Testis (tissue), 3 donors: ENCODE data around the gene CTSG. TPM values are rescaled to one million over a fixed set of nuclear protein-coding genes. Genes with fewer than 3 reads are reported as not detected.
"Not testable (repeated sequence)": the region's sequence is repeated elsewhere in the genome, so short reads cannot be mapped to it uniquely, and the experiment has no call there.

Experiments used
- DNase-seq: peaks from one replicate; pipeline ENCODE4 v3.0.0-alpha.2; 2019
- H3K27ac ChIP-seq, 2 donors: fragments of 200-600 bp; sonication (generic); one replicate each; pipeline ENCODE4 v1.5.1; 2019
- H3K27me3 ChIP-seq: fragments of 200-600 bp; sonication (generic); one replicate; pipeline ENCODE4 v1.5.1; 2019
- H3K36me3 ChIP-seq: fragments of 200-600 bp; sonication (generic); one replicate; pipeline ENCODE4 v1.5.1; 2017; ENCODE audit warnings: low read depth; ENCODE audit errors: missing control alignments
- H3K4me1 ChIP-seq: fragments of 200-600 bp; sonication (generic); one replicate; pipeline ENCODE4 v1.5.1; 2019
- H3K4me3 ChIP-seq, 2 donors: fragments of 200-600 bp; sonication (generic); one replicate each; pipeline ENCODE4 v1.5.1; 2017 to 2019
- H3K9me3 ChIP-seq: fragments of 200-600 bp; sonication (generic); one replicate; pipeline ENCODE4 v1.5.1; 2017
- POLR2A ChIP-seq: fragments of 450-650 bp; IDR thresholded peaks from one replicate; pipeline ENCODE4 v1.6.1; 2017; ENCODE audit warnings: antibody characterized with exemption, mild to moderate bottlenecking, moderate library complexity
- WGBS, 2 donors: methylation state at CpG; one replicate each; pipeline ENCODE4 v1.1.5; 2018; 5-methylcytosine and 5-hydroxymethylcytosine counted together
- intact Hi-C: fragments of 100-400 bp; cut with DNase I; formaldehyde crosslinking; loops from one replicate; pipeline ENCODE4 v1.15.1; 2023; ENCODE audit warnings: low total_unique reads
- polyA plus RNA-seq: library from polyadenylated mRNA; stranded (reverse); fragments of 350-450 nt; fragmentation: Illumina TruSeq; extraction: RNeasy Lipid Tissue Mini Kit (QIAGEN cat#74804); gene quantifications from one replicate; pipeline ENCODE4 v1.2.3, GENCODE V29; 2014; ENCODE audit warnings: low read depth, low replicate concordance; ENCODE audit not compliant: insufficient read depth
- total RNA-seq, 2 donors: library from RNA; depleted of rRNA; stranded (reverse); fragments of >200 nt; gene quantifications; one replicate each; pipeline ENCODE4 v1.2.3, GENCODE V29; 2016
- TF ChIP-seq, protein P1 (sequence below), 3 experiments: fragments of 450-650 bp in 2 of 3; fragments of 200-600 bp in 1 of 3; sonication (generic) in 1 of 3; IDR thresholded peaks; one replicate each; pipeline ENCODE4 v1.5.1; 2016 to 2019; ENCODE audit warnings: antibody characterized with exemption in 3 of 3, mild to moderate bottlenecking in 2 of 3, moderate library complexity in 1 of 3

Gene CTSG
- total and polyA plus RNA-seq, 3 donors from 2014 or later, result 3.8 to 9.2 TPM; not detected in 1

DNA sequence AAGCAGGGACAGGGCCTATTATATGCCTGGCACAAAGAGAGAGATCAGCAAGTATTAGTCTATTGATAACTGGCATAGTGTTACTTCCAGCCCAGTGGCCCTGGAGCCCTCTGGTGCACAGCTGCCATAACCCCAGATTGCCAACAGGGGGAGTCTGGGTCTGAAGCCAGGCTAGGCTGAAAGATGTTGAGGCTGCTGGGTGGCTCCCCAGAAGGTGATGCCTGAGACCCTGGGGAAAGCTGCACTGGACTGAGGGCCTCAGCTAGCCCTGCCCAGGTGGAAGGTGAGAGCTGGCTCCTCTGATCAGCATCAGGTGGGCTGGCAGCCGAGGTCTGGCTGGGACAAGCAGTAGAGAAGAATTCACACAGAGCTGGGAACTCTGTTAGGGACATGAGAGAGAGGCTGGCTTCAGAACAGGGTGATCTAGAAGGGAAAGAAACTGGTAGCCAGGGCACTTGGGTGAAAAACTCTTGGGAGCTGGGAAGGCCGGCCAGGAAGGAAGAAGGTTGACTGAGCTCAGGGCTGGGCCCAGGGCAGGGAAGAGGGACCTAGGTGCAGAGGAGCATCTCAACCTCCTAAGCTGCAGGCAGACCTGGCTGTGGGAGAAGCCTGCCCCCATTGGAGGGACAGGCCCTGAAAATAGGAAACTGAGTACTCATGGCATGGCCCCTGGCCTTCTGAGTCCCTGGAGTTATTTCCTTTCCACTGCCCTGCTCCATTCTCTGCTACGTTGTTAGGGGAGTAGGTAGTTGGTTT is 29.6 kb upstream of the CTSG start:
- Histone ChIP-seq H3K4me3 (no peak overlapping the region), H3K4me1 (no peaks in the 10 kb centered on the region), H3K36me3 (no peaks in the 10 kb centered on the region), H3K27me3 (no peaks in the 10 kb centered on the region), H3K27ac (no peak overlapping the region), H3K9me3 (no peaks in the 10 kb centered on the region)
- DNase-seq, result peak; percentile 59
- no peak for TF ChIP-seq POLR2A
- TF ChIP-seq, protein P1, sequence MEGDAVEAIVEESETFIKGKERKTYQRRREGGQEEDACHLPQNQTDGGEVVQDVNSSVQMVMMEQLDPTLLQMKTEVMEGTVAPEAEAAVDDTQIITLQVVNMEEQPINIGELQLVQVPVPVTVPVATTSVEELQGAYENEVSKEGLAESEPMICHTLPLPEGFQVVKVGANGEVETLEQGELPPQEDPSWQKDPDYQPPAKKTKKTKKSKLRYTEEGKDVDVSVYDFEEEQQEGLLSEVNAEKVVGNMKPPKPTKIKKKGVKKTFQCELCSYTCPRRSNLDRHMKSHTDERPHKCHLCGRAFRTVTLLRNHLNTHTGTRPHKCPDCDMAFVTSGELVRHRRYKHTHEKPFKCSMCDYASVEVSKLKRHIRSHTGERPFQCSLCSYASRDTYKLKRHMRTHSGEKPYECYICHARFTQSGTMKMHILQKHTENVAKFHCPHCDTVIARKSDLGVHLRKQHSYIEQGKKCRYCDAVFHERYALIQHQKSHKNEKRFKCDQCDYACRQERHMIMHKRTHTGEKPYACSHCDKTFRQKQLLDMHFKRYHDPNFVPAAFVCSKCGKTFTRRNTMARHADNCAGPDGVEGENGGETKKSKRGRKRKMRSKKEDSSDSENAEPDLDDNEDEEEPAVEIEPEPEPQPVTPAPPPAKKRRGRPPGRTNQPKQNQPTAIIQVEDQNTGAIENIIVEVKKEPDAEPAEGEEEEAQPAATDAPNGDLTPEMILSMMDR (IDR thresholded peaks at IDR 0.05), result peak; percentile 33 to 67 (median 46)
- WGBS, 2 donors, result 57 to 84% methylated on average over 3 of the region's 3 CpGs
- intact Hi-C loops, result no loop called here

DNA sequence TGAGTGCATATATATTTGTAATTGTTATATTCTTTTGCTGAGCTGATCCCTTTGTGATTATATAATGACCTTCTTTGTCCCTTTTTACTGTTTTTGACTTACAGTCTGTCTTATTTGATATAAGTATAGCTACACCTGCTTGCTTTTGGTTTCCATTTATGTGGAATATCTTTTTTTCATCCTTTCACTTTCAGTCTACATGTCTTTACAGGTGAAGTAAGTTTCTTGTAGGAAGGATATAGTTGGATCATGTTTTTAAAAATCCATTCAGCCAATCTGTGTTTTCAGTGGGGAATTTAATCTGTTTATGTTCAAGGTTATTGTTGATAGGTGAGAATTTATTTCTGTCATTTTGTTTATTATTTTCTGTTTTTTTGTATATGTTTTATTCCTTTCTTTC is 21.4 kb upstream of the CTSG start:
- DNase-seq, result no peak

DNA sequence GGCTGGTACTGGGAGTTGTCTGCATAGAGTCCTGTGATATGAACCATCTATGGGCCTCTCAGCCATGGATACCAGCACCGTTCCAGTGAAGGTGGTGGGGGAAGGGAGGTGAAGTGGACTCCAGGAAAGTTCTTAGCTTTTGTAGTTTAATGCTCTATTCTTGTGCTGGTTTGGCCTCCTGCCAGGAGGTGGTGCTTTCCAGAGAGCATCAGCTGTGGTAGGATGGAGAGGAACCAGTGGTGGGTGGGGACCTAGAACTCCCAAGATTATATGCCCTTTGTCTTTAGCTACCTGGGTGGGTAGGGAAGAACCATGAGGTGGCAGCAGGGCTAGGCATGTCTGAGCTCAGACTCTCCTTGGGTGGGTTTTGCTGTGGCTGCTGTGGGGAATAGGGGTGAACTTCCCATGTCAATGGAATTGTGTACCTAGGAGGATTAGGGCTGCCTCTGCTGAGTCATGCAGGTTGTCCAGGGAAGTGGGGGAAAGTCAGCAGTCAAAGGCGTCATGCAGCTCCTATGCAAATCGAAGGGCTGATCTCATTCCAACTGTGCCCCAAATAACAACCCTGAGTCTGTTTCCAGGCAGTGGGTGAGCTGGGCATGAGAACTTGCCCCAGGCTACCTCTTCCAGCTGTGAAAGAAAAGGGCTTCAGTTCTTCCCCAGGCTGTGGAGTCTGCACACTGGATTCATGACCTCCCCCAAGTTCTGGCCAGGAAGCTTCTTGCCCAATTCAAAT is 19.2 kb upstream of the CTSG start:
- Histone ChIP-seq H3K27ac (no peak overlapping the region), H3K4me1 (no peaks in the 10 kb centered on the region), H3K36me3 (no peaks in the 10 kb centered on the region), H3K27me3 (no peaks in the 10 kb centered on the region), H3K9me3 (no peaks in the 10 kb centered on the region), H3K4me3 (no peak overlapping the region)
- TF ChIP-seq, protein P1 (IDR thresholded peaks at IDR 0.05), result no peak
- no peak for TF ChIP-seq POLR2A
- intact Hi-C loops, result no loop called here
- 50 to 81% methylated on average over 1 to 3 of the region's 3 CpGs for WGBS, 2 donors
- no peak for DNase-seq

More for the DNA sequence above, 21.4 kb upstream of the CTSG start:
- Histone ChIP-seq H3K4me3 (no peak overlapping the region), H3K4me1 (no peaks in the 10 kb centered on the region), H3K27ac (no peak overlapping the region), H3K27me3 (no peaks in the 10 kb centered on the region), H3K9me3 (no peaks in the 10 kb centered on the region), H3K36me3 (no peaks in the 10 kb centered on the region)
- TF ChIP-seq POLR2A, result no peak
- TF ChIP-seq, protein P1 (IDR thresholded peaks at IDR 0.05), result no peak
- intact Hi-C loops, result no loop called here

DNA sequence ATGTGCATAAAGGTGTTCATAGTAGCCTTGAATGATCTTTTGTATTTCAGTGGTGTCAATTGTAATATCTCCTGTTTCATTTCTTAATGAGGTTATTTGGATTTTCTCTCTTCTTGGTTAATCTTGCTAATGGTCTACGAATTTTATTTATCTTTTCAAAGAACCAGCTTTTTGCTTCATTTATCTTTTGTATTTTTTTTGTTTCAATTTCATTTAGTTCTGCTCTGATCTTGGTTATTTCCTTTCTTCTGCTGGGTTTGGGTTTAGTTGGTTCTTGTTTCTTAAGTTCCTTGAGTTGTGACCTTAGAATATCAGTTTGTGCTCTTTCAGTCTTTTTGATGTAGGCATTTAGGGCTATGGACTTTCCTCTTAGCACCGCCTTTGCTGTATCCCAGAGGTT is 15.0 kb upstream of the CTSG start:
- DNase-seq, H3K9me3 ChIP-seq, H3K4me1 ChIP-seq, intact Hi-C loops, H3K27me3 ChIP-seq, H3K36me3 ChIP-seq, H3K4me3 ChIP-seq, H3K27ac ChIP-seq: not testable (repeated sequence)
- 78 to 86% methylated on average over 2 of the region's 2 CpGs for WGBS, 2 donors

DNA sequence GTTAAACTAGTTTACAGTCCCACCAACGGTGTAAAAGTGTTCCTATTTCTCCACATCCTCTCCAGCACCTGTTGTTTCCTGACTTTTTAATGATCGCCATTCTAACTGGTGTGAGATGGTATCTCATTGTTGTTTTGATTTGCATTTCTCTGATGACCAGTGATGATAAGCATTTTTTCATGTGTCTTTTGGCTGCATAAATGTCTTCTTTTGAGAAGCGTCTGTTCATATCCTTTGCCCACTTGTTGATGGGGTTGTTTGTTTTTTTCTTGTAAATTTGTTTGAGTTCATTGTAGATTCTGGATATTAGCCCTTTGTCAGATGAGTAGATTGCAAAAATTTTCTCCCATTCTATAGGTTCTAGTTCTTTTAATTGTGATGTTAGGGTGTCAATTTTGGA is 8.4 kb upstream of the CTSG start:
- WGBS, 2 donors, result 87 to 96% methylated on average over 3 of the region's 3 CpGs
- H3K27me3 ChIP-seq, H3K4me1 ChIP-seq, DNase-seq, H3K27ac ChIP-seq, H3K4me3 ChIP-seq, intact Hi-C loops, H3K9me3 ChIP-seq, H3K36me3 ChIP-seq: not testable (repeated sequence)
